GM18909 (cell line): ENCODE results near the gene CHRNG.

ENCODE experiments used
- ATAC-seq: cut with Tn5 transposase; IDR thresholded peaks from one replicate; pipeline ENCODE4 v1.9.1; 2021; ENCODE audit warnings: mild to moderate bottlenecking; ENCODE audit not compliant: unreplicated experiment, poor library complexity

CHRNG gene

GRCh38 chr2:232503809-232504323, 35.6 kb upstream of the CHRNG start:
- no peak for ATAC-seq

- ATAC-seq: no peak
These were observed 35.1 kb upstream of the CHRNG start for GRCh38 chr2:232504438-232504837.

GRCh38 chr2:232505856-232506255, 33.6 kb upstream of the CHRNG start:
- ATAC-seq: no peak

- ATAC-seq: no peak
These were observed 32.8 kb upstream of the CHRNG start for GRCh38 chr2:232506709-232507108.

- no peak for ATAC-seq
These were observed 31.2 kb upstream of the CHRNG start for GRCh38 chr2:232508251-232508650.

GRCh38 chr2:232511336-232511890, 28.1 kb upstream of the CHRNG start:
- ATAC-seq: no peak

GRCh38 chr2:232512602-232513001, 26.9 kb upstream of the CHRNG start:
- no peak for ATAC-seq

- ATAC-seq: no peak
These were observed 26.1 kb upstream of the CHRNG start for GRCh38 chr2:232513353-232513752.

GRCh38 chr2:232515639-232516038, 23.9 kb upstream of the CHRNG start:
- no peak for ATAC-seq

GRCh38 chr2:232516551-232516950, 22.9 kb upstream of the CHRNG start:
- no peak for ATAC-seq

- no peak for ATAC-seq
These were observed 20.6 kb upstream of the CHRNG start for GRCh38 chr2:232518844-232519243.

GRCh38 chr2:232519581-232520438, 19.7 kb upstream of the CHRNG start, which contains the start of gene PRSS56:
TSS of gene PRSS56 (plus strand) at chr2:232520388. CDS start at chr2:232520599, 211 bp downstream.
- ATAC-seq: no peak

GRCh38 chr2:232520489-232520888, 19.0 kb upstream of the CHRNG start:
- no peak for ATAC-seq

- no peak for ATAC-seq
These were observed 18.4 kb upstream of the CHRNG start for GRCh38 chr2:232521098-232521497.

- ATAC-seq: no peak
These were observed 17.4 kb upstream of the CHRNG start for GRCh38 chr2:232521959-232522622.

- ATAC-seq: no peak
These were observed 16.7 kb upstream of the CHRNG start for GRCh38 chr2:232522623-232523401.

- no peak for ATAC-seq
These were observed 16.1 kb upstream of the CHRNG start for GRCh38 chr2:232523402-232523681.

- ATAC-seq: no peak
These were observed 15.6 kb upstream of the CHRNG start for GRCh38 chr2:232523682-232524597.

GRCh38 chr2:232524771-232525170, 14.7 kb upstream of the CHRNG start:
- no peak for ATAC-seq

GRCh38 chr2:232525199-232525598, 14.3 kb upstream of the CHRNG start:
- ATAC-seq: no peak
